ENCODE results near the gene SMTNL1.

The SMTNL1 gene

DNA sequence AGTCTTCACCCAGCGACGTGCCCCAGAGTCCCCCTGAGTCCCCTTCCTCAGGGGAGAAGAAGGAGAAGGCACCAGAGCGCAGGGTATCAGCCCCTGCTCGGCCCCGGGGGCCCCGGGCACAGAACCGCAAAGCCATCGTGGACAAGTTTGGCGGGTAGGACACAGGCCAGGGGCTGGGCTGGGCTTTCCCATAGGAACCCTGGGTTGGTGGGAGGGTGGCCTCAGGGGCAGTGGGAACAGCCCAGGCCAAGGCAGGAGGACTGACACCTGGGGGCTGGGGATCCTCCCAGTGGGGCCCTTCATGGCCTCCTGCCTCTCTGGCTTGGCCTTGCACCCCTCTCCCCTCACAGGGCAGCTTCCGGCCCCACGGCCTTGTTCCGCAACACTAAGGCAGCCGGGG, 8.5 kb downstream of the SMTNL1 start:
- no peak for DNase-seq

DNA sequence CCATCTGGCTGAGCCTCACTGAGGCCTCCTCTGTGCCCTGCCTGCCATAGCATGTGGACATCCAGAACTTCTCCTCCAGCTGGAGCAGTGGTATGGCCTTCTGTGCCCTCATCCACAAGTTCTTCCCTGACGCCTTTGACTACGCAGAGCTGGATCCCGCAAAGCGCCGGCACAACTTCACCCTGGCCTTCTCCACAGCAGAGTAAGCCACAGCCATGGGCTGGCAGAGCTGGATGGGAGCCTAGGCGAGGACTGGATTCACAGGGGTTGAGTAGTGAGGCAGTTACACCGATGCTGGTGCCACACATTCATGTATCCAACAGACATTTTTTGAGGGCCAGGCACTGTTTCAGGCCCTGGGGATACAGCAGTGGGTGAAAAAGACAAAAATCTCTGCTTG, 9.1 kb downstream of the SMTNL1 start:
- DNase-seq: no peak

DNA sequence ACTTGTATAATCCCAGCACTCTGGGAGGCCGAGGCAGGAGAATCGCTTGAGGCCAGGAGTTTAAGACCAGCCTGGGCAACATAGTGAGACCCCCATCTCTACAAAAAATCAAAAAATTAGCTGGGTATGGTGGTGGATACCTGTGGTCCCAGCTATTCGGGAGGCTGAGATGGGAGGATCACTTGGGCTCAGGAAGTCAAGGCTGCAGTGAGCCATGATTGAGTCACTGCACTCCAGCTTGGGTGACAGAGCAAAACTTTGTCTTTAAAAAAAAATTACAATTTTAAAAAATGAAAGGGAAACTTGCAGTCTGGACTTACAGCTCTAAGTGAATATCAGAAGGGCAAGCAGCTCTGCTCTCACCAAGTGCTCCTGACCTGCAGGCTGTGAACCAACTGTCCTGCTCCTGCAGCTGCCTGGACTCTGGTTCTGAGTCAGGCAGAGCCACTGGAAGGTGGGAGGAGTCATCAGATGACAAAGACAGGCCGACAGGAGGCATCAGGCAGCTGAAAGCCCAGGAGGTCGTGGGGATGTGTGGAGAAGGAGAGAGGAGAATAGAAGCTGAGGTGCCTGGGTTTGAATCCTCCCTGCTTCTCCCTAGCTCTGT, 9.6 kb downstream of the SMTNL1 start:
- no peak for DNase-seq

DNA sequence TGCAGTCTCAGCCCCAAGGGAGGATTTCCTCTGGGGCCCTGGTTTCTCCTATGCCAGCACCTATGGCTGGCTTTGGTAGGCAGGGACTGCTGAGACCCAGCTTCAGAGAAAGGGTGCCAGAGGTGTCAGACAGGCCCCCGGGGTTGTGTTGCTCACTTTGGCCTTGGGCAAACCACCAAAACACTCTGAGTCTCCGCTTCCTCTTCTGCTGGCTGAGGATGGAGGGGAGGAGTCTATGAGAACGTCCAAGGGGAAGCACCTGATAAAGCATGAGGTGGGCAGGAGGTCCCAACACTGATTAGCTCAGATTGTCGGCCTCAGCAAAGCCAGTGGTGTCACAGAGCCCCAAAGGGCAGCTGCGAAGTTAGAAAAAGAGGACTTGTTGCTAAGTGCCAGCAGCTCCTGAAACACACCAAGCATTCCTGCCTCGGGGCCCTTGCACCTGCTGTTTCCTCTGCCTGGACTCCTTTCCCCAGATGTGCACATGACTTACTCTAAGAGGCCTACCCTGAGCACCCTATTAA, 10.5 kb downstream of the SMTNL1 start:
- DNase-seq: no peak

DNA sequence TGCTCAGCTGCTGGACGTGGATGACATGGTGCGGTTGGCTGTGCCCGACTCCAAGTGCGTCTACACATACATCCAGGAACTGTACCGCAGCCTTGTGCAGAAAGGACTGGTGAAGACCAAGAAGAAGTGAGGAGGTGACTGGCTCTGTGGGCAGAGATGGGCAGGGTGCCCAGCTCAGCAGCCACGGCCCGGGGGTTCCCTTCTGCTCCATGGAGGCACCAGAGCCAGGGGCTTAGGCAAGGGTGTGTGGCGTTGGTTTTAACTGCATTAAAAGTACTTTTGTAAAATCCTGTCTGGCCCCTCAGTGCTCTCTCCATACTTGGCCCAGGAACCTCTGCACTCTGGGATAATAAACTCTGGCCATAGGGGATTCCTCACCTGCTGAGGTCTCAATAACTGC, 12.6 kb downstream of the SMTNL1 start:
- DNase-seq: no peak

DNA sequence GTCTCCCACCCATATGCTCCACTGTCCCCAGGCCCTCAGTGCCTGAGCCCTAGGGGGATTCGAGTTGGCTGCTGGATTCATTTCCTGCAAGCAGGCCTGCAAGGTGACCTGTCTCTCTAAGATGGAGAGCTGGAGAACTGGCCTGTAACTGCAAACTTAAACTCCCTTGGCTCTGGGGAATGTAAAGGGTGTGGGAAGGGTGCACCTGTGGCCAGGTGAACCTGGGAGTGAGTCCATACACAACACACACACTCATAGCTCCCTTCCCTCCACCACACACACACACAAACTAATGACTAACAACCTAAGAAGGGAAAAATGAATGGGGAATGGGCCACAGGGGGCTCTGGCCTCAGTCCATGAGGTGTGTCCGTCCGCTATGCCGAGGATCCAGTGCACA, 14.5 kb downstream of the SMTNL1 start:
- DNase-seq: no peak

DNA sequence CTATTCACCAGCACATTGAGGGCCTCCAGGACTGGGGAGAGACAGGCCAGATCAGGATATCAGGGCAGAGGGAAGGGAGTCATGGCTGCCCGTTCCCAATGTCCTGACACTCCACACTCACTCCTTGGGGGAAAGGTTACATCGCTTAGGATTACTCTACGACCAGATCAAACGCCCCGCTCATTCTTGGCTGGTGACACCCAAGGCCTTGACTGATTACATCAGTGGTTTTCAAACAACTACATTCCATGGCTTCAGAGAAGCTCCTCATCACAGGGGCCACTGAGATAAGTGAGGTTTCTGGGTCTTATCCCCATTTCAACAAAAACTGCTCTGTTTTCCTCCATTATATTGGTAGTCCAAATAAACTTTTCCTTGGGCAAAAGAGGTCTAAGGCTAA, 15.1 kb downstream of the SMTNL1 start:
- no peak for DNase-seq

DNA sequence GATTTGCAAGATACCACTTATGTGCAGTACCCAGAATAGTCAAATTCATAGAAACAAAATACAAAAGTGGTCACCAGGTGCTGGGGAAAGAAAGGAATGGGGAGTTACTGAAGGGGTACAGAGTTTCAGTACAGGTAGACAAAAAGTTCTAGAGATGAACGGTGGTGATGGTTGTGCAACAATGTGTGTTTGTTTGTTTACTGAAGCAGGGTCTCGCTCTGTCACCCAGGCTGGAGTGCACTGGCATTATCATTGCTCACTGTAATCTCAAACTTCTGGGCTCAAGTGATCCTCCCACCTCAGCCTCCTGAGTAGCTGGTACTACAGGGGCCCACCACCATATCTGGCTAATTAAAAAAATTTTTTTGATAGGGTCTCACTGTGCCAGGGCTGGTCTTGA, 18.0 kb downstream of the SMTNL1 start:
- no peak for DNase-seq

DNA sequence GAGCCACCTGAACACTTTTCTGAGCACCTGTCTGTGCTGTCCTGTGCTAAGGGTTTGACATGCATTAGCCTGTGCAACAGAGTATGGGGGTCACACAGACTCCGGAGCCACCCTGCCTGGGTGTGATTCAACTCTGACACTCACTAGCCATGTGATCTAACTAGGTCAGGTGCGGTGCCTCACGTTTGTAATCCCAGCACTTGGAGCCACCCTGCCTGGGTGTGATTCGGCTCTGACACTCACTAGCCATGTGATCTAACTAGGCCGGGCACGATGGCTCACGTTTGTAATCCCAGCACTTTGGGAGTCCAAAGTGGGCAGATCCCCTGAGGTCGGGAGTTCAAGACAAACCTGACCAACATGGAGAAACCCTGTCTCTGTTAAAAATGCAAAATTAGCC, 18.6 kb downstream of the SMTNL1 start:
- no peak for DNase-seq

DNA sequence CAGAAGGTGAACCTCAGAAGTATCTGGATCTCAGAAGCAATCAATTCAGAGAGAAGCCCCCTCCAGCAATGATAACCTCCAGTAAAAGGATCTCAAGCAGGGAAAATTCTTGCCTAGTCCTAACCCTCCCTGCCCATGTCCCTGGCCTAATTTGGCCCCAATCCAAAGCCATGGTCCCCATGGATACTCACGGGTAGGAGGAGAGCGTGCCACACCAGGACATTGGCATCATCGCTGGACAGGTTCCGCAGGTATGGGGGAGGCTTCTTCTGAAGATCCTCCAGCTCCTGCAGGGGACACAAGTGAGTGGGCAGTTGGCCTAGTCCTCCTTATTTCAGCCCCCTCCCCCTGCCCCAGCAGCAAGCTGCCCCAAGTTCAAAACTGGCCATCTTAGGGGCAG, 22.8 kb downstream of the SMTNL1 start:
- DNase-seq: no peak

DNA sequence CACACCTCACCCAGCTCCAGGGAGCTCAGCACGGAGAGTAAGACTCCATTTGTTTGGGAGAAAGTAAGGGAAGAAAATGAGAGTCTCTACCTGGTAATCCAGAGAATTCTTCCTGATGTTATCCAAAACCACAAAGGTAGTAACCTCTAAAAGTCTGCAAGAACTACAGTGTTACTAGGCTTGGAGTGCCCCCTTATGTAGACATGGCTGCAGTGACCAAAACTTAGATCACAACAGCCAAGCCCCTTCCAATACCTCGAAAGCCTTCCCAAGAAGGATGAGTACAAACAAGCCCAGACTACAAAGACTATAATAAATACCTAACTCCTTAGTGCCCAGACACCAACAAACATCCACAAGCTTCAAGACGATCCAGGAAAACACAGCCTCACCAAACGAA, 25.2 kb downstream of the SMTNL1 start:
- no peak for DNase-seq

DNA sequence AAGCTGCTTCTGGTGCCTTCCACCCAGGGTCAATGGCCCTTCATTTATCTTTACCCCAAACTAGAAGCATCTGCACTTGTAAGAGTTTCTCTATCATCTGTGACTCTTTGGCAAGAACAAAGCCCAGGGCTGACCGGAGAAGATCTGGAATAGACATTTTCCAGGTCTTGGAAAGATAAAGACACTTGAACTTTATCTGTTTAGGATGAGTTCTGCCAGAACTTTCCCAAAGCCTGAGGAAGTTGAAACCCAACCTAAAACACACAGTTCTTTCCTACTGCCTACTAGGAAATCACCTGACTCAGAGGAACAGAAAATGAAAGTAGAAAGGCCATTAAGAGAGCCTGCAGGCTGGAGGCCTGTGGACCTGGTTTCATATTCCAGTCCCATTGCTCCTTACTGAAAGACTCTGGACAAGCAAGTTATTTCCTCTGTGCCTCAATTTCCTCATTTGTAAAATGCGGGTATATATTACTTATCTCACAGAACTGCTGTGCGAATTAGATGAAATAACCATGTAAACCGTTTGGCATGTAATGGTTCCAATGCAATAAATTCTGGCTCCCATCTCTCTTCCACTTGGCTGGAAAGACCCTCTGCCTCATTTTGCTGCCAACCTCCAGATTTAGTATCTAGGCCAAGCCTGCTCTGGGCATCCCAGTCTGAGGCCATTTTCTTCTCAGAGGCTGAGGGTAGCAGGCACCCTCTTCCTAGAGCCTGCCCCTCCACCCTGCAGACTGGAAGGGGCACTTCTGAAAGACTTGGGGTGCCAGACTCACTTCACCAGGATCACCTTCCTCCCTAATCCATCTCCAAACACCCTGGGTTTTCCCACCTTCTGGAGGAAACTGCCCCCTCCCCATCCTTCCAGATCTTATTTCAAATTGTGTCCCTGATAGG, 28.9 kb downstream of the SMTNL1 start:
- peak; percentile 2 for DNase-seq

DNA sequence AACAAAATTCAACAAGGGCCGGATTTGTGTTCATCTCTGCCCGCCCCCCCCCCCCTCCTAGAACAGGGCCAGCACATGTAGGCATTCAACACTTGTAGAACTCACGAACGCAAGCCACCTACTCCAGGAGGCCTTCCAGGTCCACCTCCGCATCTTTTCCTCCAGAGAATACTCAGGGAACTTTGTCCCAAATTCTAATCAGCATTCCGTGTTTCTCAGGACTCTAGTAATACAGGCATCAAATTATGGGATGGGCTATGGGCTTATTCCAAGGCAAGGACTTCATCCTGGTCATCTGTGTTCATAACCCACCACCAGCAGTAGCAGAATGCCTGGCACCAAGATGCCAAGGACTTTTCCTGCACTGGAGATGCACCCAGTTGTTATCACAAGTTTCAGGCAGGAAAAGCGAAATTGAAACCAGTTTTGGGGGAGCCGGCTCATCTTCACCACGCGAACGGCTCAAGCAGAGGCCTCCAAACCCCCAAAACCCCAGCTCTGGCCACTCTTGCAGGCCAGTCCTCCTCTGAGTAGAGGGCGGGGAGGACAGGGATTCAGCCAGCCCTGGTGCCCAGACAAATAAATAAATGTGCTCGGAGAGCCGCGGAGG, 29.6 kb downstream of the SMTNL1 start:
- DNase-seq: no peak

DNA sequence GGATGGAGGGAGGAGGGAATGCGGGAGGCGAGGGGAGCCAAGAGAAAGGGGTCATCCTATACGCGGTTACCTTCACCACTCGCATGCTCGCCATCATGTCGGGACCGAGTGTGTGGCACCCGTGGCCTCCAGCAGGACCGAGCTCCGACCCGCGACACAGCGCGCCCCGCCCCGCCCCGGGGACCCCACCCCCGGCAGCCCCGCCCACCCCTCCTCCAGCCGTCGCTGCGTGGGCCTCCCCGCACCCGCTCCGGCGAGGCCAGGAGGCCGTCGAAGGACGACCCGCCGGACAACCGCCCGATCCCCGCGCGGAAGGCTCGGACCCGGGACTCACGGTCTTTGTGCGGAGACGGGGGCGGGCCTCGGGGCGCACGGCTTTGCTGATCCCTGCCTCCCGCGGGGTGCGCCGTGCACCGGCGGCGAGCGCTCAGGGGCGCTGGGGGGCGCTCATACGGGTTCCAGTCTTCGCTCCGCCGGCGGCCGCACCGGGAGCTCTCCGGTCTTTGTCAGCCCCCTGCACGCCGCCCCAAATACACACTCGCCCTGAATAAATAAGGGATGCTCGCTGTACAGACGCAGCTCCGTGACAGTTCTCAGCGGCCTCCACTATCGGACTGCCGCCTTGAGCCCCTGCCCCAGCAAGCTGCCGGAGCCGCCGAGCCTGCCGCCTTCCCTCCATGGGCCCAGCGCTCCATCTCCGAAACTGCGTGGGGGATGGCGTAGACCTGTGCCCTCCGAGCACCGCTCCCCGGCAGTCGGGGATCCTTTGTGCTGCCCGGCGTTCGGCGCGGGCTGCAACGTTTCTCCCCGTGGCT, 30.3 kb downstream of the SMTNL1 start, which contains the start of gene UBE2L6:
UBE2L6 (minus strand) TSS at position 158 of the 815 bp plus-strand sequence; CDS start at position 97, 61 bp downstream.
- peak; percentile 61 for DNase-seq

DNA sequence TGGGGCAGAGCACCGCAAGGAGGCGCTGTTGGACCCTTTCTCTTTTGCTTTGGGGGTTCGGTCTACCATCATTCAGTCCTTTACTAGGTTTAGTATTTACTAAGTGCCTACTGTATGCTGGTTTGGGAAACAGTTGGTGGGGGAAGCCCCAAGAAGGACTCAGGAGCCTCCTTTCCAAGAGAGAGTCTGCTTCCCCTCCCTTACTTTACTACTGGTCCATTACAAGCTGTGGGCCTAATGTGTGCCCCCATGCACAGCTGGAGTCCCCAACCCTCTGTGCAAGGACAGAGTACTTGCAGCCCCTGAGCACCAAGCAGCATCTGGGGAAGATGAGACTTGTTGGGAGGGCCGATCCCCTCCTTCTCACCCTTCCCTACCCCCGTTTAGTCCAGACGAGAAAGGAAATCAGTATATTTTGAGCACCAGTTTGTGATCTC, 31.0 kb downstream of the SMTNL1 start:
- peak; percentile 78 for DNase-seq

DNA sequence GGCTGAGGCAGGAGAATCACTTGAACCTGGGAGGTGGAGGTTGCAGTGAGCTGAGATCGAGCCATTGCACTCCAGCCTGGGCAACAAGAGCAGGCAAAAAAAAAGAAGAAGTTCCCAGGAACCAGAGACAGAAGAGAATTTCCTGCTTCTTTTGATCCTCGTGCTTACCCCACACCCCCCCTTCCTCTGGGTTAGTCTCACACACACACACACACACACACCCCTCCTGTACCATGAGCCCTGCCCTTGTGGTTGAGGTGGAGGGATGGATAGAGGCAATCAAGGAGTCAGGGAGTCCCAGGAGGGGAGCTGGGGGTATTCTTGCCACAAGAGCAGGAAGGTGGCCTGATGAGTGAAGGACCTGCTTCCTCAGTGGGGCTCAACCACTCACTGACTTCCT, 34.2 kb downstream of the SMTNL1 start:
- no peak for DNase-seq

DNA sequence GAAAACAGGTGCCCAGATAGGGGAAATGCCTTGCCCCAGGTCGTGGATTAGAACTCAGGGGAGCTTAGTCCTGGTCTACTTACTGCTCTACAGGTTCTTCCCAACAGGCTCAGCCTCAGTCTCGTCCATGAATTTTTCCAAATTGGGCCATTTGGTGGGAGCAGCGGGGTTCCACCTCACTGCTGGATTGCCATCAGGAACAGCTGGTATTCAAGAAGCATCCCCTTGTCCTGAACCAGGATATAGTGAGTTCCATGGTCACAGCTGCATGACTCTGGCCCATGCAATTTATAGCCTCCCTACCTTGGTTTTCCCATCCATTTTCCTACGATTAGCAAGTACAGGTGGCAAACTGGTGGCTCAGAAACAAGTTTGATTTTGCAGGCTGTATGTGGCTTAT, 36.7 kb downstream of the SMTNL1 start:
- no peak for DNase-seq

DNA sequence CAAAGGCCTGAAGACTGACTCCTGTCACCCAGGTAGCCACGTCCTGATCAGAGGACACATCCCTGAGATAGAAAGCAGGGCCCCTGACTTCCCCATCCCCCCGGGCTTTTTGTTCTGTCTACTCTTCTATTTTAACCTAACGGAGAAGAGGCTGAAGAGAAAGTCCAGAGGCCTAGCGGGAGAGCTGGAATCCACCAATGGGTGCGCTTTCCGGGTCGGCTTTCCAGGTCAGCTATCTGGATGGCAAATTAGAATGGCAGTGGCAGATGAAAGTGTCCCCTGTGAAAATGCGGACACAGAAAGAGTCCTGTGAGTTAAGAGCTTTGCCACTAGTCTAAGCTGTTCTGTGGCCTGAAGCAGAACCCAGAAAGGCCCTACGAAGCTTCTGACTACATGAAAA, 46.9 kb downstream of the SMTNL1 start:
- no peak for DNase-seq

DNA sequence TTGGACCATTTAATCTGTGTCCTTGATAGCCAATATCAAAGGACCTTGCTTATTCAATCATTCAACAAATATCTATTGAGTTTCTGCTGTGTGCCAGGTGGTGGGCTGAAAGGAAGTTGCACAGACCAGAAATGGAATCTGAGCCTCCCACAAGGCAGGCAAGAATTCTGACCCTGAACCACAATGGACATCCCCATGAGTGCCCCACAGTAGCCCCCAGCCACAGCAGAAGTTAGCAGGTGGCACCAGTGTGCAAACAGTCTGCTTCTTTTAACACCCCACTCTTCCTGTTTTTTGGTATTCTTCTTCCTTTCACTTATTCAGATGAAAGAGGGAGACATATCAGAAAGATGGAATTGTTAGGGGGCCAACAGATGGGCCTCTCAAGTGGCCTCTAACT, 47.9 kb downstream of the SMTNL1 start:
- no peak for DNase-seq

DNA sequence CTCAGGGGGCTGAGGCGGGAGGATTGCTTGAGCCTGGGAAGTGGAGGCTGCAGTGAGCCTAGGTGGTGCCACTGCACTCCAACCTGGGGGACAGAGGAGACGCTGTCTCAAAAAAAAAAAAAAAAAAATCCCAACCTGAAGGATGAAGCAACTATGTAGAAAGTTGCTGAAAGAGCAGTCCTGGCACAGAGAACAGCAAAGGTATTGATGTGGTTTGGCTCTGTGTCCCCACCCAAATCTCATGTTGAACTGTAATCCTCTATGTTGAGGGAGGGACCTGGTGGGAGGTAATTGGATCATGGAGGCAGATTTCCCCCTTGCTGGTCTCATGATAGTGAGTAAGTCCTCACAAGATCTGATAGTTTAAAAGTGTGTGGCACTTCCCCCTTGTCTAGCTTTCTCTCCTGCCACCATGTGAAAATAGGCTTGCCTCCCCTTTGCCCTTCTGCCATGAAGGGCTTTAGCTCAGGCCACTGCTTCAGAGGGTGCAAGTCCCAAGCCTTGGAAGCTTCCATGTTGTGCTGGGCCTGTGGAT, 49.4 kb downstream of the SMTNL1 start:
- no peak for DNase-seq

DNA sequence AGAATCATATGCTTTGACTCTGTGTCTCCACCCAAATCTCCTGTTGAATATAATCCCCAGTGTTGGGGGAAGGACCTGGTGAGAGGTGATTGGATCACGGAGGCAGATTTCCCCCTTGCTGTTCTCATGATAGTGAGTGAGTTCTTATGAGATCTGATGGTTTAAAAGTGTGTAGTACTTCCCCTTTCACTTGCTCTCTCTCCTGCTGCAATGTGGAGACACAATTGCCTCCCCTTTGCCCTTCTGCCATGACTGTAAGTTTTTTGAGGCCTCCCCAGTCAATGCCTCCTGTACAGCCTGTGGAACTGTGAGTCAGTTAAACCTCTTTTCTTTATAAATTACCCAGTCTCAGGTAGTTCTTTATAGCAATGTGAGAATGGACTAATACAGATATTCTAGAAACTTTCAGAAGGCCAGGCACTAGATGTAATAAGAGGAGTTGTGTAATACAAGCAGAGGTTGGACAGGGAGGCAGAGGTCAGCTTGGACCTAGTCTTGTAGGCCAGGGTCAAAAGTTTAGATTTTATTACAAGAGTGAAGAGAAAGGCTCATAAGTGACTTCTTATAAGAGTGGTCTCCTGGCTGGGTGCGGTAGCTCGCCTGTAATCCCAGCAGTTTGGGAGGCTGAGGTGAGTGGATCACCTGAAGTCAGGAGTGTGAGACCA, 50.8 kb downstream of the SMTNL1 start:
- no peak for DNase-seq

DNA sequence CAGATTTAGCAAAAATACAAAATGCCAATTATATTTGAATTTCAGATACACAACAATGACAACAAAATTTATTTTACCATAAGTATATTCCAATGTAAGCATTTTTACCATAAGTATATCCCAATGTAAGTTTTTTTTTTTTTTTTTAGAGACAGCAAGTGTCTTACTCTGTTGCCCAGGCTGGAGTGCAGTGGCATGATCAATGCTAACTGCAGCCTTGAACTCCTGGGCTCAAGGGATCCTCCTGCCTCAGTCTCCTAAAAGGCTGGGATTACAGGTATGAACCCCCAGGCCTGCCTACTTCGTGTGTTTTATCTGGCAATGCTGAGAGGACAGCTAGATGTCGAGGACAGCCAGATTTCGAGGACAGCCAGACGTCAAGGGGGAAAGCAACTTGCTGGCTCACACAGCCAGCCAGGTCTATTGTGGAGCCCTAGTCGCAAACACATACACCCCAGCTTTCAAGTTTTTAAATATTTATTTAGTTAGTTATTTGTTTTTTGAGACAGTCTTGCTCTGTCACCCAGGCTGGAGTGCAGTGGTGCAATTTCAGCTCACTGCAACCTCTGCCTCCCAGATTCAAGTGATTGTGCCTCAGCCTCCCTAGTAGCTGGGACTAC, 59.0 kb downstream of the SMTNL1 start:
- DNase-seq: no peak
